Heart left ventricle (tissue), 16 donors: ENCODE results near the gene ZNF878. TPM values are rescaled to one million over a fixed set of nuclear protein-coding genes. Genes with fewer than 3 reads are reported as not detected.

Source experiments
- ATAC-seq, 4 donors: fragments of 200-7000 bp; cut with Tn5 transposase; one replicate each; pipeline ENCODE4 v1.9.1; 2020 to 2022; ENCODE audit warnings: moderate library complexity in 4 of 4, mild to moderate bottlenecking in 3 of 4, moderate number of reproducible peaks in 1 of 4
- DNase-seq, 5 donors: peaks; one replicate each; pipeline ENCODE4 v3.0.0-alpha.2; 2020
- H3K27ac ChIP-seq, 12 donors: fragments of 200-600 bp; sonication (generic) in 4 of 12; one replicate each; pipeline versions ENCODE4 v1.5.0 to v1.8.0; 2016 to 2022; ENCODE audit warnings: mild to moderate bottlenecking in 2 of 12
- H3K27me3 ChIP-seq, 9 donors: fragments of 200-600 bp; sonication (generic) in 2 of 9; one replicate each; pipeline versions ENCODE4 v1.5.1 to v1.8.0; 2016 to 2022; ENCODE audit warnings: mild to moderate bottlenecking in 3 of 9
- H3K36me3 ChIP-seq, 9 donors: fragments of 200-600 bp; sonication (generic) in 2 of 9; one replicate each; pipeline versions ENCODE4 v1.5.0 to v1.8.0; 2018 to 2022; ENCODE audit warnings: mild to moderate bottlenecking in 2 of 9
- H3K4me1 ChIP-seq, 12 donors: fragments of 200-600 bp; sonication (generic) in 4 of 12; one replicate each; pipeline versions ENCODE4 v1.5.0 to v1.8.0; 2016 to 2022; ENCODE audit warnings: mild to moderate bottlenecking in 3 of 12
- H3K4me3 ChIP-seq, 12 donors: fragments of 200-600 bp; sonication (generic) in 4 of 12; one replicate each; pipeline versions ENCODE4 v1.5.0 to v1.8.0; 2017 to 2022; ENCODE audit warnings: mild to moderate bottlenecking in 9 of 12, moderate library complexity in 4 of 12
- H3K9me3 ChIP-seq, 12 donors: fragments of 200-600 bp; sonication (generic) in 4 of 12; one replicate each; pipeline versions ENCODE4 v1.5.0 to v1.8.0; 2016 to 2022; ENCODE audit warnings: mild to moderate bottlenecking in 1 of 12
- CTCF ChIP-seq, 12 donors: fragments of 200-600 bp; sonication (generic) in 4 of 12; IDR thresholded peaks; one replicate each; pipeline versions ENCODE4 v1.5.0 to v1.8.0; 2018 to 2022; ENCODE audit warnings: antibody characterized with exemption in 12 of 12, mild to moderate bottlenecking in 5 of 12
- POLR2A ChIP-seq, 2 donors: fragments of 450-650 bp; IDR thresholded peaks; one replicate each; pipeline ENCODE4 v1.6.1; 2017; ENCODE audit warnings: antibody characterized with exemption in 2 of 2, mild to moderate bottlenecking in 2 of 2, moderate library complexity in 2 of 2
- WGBS, 4 donors: extraction: QIAGEN DNeasy Blood & Tissue Kit in 2 of 4; methylation state at CpG; one replicate each; pipeline versions ENCODE4 v1.1.5 to v1.1.7; 2013 to 2018; 5-methylcytosine and 5-hydroxymethylcytosine counted together
- intact Hi-C, 10 donors: fragments of 100-400 bp; cut with DNase I; formaldehyde crosslinking; loops; one replicate each; pipeline versions ENCODE4 v1.11.1 to v1.14.2; 2022
- long read RNA-seq, 3 donors: library from polyadenylated mRNA; unstranded; transcript quantifications; one replicate each; pipeline ENCODE4 v2.0.0, GENCODE V29; 2020 to 2021
- polyA plus RNA-seq, 2 donors: library from polyadenylated mRNA; stranded (reverse); fragments of 200-250 nt; gene quantifications; one replicate each; pipeline ENCODE4 v1.2.3, GENCODE V29; 2013
- total RNA-seq, 9 donors: library from RNA; depleted of rRNA in 2 of 9; stranded (reverse); fragments of >200 nt in 2 of 9; fragmentation: NEBNext Ultra II Directional in 3 of 9; extraction: Animal tissue kit (Norgen Biotek cat#: 25700) in 3 of 9; gene quantifications; one replicate each; pipeline versions ENCODE4 v1.1.0 to v1.2.4, GENCODE V29; 2016 to 2023
- donor health status: ischemic (EF 13 %, LVEDD 7.1; RV severe dilation, severe dysfunction).
- donor health status: healthy with polysubstance abuse.
- donor health status: DM: no; HTN: yes; CAD: no.
- donor health status: DM: no; HTN: no; CAD: no.
- donor health status: ischemic (EF 25% LVEDD 6.9; RV normal size, moderate dysfunction).
- donor health status: ischemic (EF 25% LVEDD 5.7; RV mildly dilated, moderate dysfunction).
- donor health status: healthy.
- donor health status: DM: yes; HTN: yes; CAD: no.
- donor health status: ischemic (EF 35%, LVEDD 5.7; RV mildly dilated, moderate dysfunction).
- donor health status: nonischemic (EF 11% LVEDD 7.7; RV severe dilation, severe dysfunction).
- donor health status: DM: yes; HTN: yes; CAD: no.
- donor health status: PGD.
- donor health status: ischemic (EF 29% LVEDD 5.4; RV normal size, mild dysfunction).
- donor health status: nonischemic (EF 23%, LVEDD 6.1; RV moderate dilation, normal function).

The ZNF878 gene
- total RNA-seq (under 1 TPM in 4 of 9 donors, not detected in 5; 0.16 to 0.24 (median 0.22) TPM), polyA plus RNA-seq (under 1 TPM; 0.11 to 0.23 TPM)
- long read RNA-seq, donor 1, result 0 reads
- long read RNA-seq, donor 2, result 0 reads
- long read RNA-seq, donor 3, result 0 reads

DNA sequence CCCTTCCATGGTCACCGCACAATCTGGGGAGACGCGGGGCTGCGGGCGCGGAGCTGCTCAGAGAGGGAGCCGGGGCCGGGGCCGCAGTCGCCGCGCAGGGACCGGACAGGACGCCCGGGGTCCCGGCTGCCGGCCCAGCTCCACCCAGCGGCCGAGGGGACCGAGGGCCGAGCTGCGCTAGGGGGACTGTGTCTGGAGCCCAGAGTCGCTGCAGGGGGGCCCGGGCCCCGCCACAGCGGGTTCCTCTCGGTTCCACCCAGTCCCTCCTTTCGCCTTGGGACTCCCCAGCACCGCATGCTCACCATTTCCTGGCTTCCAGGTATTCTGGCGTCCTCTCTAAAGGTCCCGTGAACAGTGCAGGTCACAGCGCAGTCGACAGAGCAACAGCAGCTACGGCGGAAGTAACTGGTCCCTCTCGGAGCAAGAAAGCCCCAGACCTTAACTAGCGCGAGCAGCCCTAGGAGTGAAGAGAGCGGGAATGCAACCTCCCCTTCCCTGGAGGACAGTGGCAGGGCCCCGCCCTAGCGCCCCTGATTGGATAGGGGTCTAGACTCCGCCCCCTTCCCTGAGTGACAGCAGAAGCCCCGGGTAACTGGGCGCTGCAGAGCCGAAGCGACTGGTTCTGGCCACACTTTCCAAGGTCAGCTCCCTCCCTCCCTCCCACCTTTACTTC, at the start of gene ZNF878:
Gene ZNF878, minus strand, starts transcription at position 465 of the 673 bp plus-strand sequence. Its CDS starts 160 bp downstream, at position 305.
- DNase-seq (peak; percentile 90 to 95 (median 92)), ATAC-seq (peak; percentile 100)
- H3K27ac ChIP-seq, result peak within 1 kb of the TSS in 11 of 12 donors; percentile 20 to 79 (median 66)
- no peaks in the 10 kb centered on the region for H3K9me3 ChIP-seq
- H3K4me3 ChIP-seq, result peak within 1 kb of the TSS; percentile 59 to 85 (median 68)
- no peaks in the 10 kb centered on the region for H3K36me3 ChIP-seq
- TF ChIP-seq POLR2A (IDR thresholded peaks at IDR 0.05), result peak; percentile 71 to 94
- TF ChIP-seq CTCF (IDR thresholded peaks at IDR 0.05), result peak in 5 of 12 donors; percentile 7 to 32 (median 26)
- WGBS, 4 donors, result 0 to 1% (median 0%) methylated on average over 28 to 46 of the region's 46 CpGs
- H3K4me1 ChIP-seq, result peaks cover 0 to 18% (median 2%) of the 10 kb centered on the region in 12 donors
- intact Hi-C loops, result loop anchor here in 1 of 10 donors (10.0 kb wide), 1 partner anchor 258 kb away; the partner anchor contains the start of gene ZNF491
- H3K27me3 ChIP-seq, result no peaks in the 10 kb centered on the region

GRCh38 chr19:12098040-12098439, 45.3 kb upstream of the ZNF878 start:
- 90 to 97% (median 92%) methylated on average over 9 of the region's 9 CpGs for WGBS, 4 donors
- no peak for DNase-seq
- Histone ChIP-seq H3K4me1 (peaks cover 0 to 4% (median 0%) of the 10 kb centered on the region in 12 donors), H3K27ac (no peak overlapping the region), H3K27me3 (no peaks in the 10 kb centered on the region), H3K9me3 (no peaks in the 10 kb centered on the region), H3K36me3 (no peaks in the 10 kb centered on the region), H3K4me3 (no peak overlapping the region)
- ATAC-seq, result no peak
- TF ChIP-seq CTCF (IDR thresholded peaks at IDR 0.05) (no peak), POLR2A (IDR thresholded peaks at IDR 0.05) (no peak)
- intact Hi-C loops, result no loop called here

DNA sequence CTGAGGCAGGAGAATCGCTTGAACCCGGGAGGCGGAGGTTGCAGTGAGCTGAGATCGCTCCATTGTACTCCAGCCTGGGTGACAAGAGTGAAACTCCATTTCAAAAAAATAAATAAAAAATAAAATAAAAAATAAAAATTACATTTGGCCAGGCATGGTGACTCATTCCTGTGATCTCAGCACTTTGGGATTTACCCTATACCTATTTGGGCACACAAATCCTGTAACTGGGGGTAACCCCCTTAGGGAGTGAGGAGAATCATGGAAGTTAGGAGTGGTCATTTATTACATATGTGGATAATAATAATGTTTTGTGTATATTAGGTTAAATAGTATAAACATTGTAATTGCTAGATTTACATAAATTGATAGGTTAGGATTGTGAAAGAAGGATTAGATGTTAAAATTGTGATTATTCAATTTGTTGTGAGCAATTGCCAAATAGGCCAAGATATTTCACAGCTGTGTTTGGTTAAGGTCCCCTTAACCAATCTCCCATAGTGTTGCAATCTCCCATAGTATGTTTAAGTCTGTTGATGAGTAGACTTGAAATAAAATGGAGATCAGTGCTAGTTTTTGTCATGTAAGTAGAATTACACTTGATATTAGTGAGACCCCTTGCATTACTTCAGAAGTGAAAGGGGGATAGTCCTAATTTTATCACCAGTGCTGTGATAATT, 42.5 kb upstream of the ZNF878 start:
- WGBS, 4 donors, result 97 to 99% (median 98%) methylated on average over 4 of the region's 4 CpGs
- Histone ChIP-seq H3K4me3 (no peak overlapping the region), H3K27me3 (no peaks in the 10 kb centered on the region), H3K4me1 (peaks cover 0 to 23% (median 1%) of the 10 kb centered on the region in 12 donors), H3K9me3 (no peaks in the 10 kb centered on the region), H3K27ac (no peak overlapping the region), H3K36me3 (no peaks in the 10 kb centered on the region)
- TF ChIP-seq POLR2A (IDR thresholded peaks at IDR 0.05), result no peak
- no peak for TF ChIP-seq CTCF (IDR thresholded peaks at IDR 0.05)
- ATAC-seq (no peak), DNase-seq (no peak)
- intact Hi-C loops, result no loop called here

DNA sequence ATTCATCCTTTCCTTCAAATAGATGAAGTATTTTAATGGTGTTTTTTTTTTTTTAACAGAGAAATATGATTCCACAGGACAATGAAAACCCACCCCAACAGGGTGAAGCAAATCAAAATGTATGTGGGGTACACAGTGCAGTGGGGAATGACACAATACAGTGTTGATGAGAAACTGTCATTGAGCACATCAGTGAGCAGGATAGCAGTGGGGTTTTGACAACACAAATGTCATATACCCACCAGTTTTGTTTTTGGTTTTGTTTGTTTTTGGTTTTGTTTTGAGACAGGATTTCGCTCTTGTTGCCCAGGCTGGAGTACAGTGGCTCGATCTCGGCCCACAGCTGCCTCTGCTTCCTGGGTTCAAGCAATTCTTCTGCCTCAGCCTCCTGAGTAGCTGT, 41.0 kb upstream of the ZNF878 start:
- H3K9me3 ChIP-seq, result no peaks in the 10 kb centered on the region
- 93 to 98% (median 97%) methylated on average over 3 of the region's 3 CpGs for WGBS, 4 donors
- no peak overlapping the region for H3K4me3 ChIP-seq
- no peak for ATAC-seq
- DNase-seq, result no peak
- H3K27me3 ChIP-seq, result no peaks in the 10 kb centered on the region
- intact Hi-C loops, result loop anchor here in 3 of 10 donors (2.0 to 5.0 kb wide), 2 partner anchors 47 to 49 kb away; partner anchors contain the start of gene ZNF20 (in 3 of the 3)
- H3K4me1 ChIP-seq, result peaks cover 0 to 23% (median 1%) of the 10 kb centered on the region in 12 donors
- no peak overlapping the region for H3K27ac ChIP-seq
- H3K36me3 ChIP-seq, result no peaks in the 10 kb centered on the region
- TF ChIP-seq CTCF (IDR thresholded peaks at IDR 0.05), result no peak
- no peak for TF ChIP-seq POLR2A (IDR thresholded peaks at IDR 0.05)
